GM23338 (cell line): ENCODE results near the gene F7. TPM values are rescaled to one million over a fixed set of nuclear protein-coding genes. Genes with fewer than 3 reads are reported as not detected.

ENCODE experiments used
- ATAC-seq: fragments of 200-7000 bp; cut with Tn5 transposase; 3 replicates; pipeline ENCODE4 v1.9.1; 2020
- DNase-seq: peaks from one replicate; pipeline ENCODE4 v3.0.0-alpha.2; 2015; ENCODE audit warnings: low spot score
- H2AFZ ChIP-seq: fragments of 200-600 bp; sonication (generic); 2 replicates; pipeline ENCODE4 v1.8.0; 2016; ENCODE audit warnings: antibody characterized with exemption, mild to moderate bottlenecking, moderate library complexity
- H3F3A ChIP-seq: fragments of 200-600 bp; sonication (generic); replicated peaks from 2 replicates; pipeline ENCODE4 v1.8.0; 2017; ENCODE audit warnings: antibody characterized with exemption, mixed run types, low read depth
- H3K27ac ChIP-seq: fragments of 200-600 bp; sonication (generic); 2 replicates; pipeline ENCODE4 v1.6.1; 2016; ENCODE audit warnings: low read depth
- H3K27me3 ChIP-seq: fragments of 200-600 bp; sonication (generic); 2 replicates; pipeline ENCODE4 v1.8.0; 2016; ENCODE audit warnings: mild to moderate bottlenecking, mixed run types, moderate library complexity; ENCODE audit not compliant: insufficient read depth
- H3K36me3 ChIP-seq: fragments of 200-600 bp; sonication (generic); 2 replicates; pipeline ENCODE4 v1.8.0; 2016; ENCODE audit warnings: mild to moderate bottlenecking; ENCODE audit not compliant: insufficient read depth
- H3K4me1 ChIP-seq: fragments of 200-600 bp; sonication (generic); 2 replicates; pipeline ENCODE4 v1.8.0; 2016; ENCODE audit warnings: mild to moderate bottlenecking, moderate library complexity; ENCODE audit not compliant: insufficient read depth
- H3K4me2 ChIP-seq: fragments of 200-600 bp; sonication (generic); 2 replicates; pipeline ENCODE4 v1.7.1; 2017; ENCODE audit warnings: mixed run types
- H3K4me3 ChIP-seq: fragments of 200-600 bp; sonication (generic); 2 replicates; pipeline ENCODE4 v1.6.1; 2016; ENCODE audit warnings: mixed run types
- H3K79me2 ChIP-seq: fragments of 200-600 bp; sonication (generic); replicated peaks from 2 replicates; pipeline ENCODE4 v1.8.0; 2017; ENCODE audit warnings: mild to moderate bottlenecking; ENCODE audit not compliant: insufficient read depth
- H3K9me2 ChIP-seq: fragments of 200-600 bp; sonication (generic); 2 replicates; pipeline ENCODE4 v1.8.0; 2017; ENCODE audit not compliant: insufficient read depth
- H4K20me1 ChIP-seq: fragments of 200-600 bp; sonication (generic); replicated peaks from 2 replicates; pipeline ENCODE4 v1.8.0; 2017; ENCODE audit warnings: mild to moderate bottlenecking; ENCODE audit not compliant: insufficient read depth
- H3K27ac Mint-ChIP-seq: 2 replicates; pipeline ENCODE4 v1.8.0; 2020; ENCODE audit warnings: inconsistent platforms, mild to moderate bottlenecking, moderate library complexity, mixed read lengths
- H3K27me3 Mint-ChIP-seq: 3 replicates; pipeline ENCODE4 v1.8.0; 2022; ENCODE audit warnings: low read depth, mild to moderate bottlenecking, moderate library complexity, mixed read lengths, inconsistent platforms; ENCODE audit not compliant: insufficient read depth, poor library complexity
- H3K36me3 Mint-ChIP-seq: 3 replicates; pipeline ENCODE4 v1.8.0; 2021; ENCODE audit warnings: low read depth, mild to moderate bottlenecking, inconsistent platforms, moderate library complexity, mixed read lengths
- H3K4me1 Mint-ChIP-seq: 3 replicates; pipeline ENCODE4 v1.8.0; 2020; ENCODE audit warnings: mild to moderate bottlenecking, inconsistent platforms, mixed read lengths
- H3K4me3 Mint-ChIP-seq: 3 replicates; pipeline ENCODE4 v1.8.0; 2021; ENCODE audit warnings: moderate library complexity, mild to moderate bottlenecking, inconsistent platforms, mixed read lengths
- H3K9me3 Mint-ChIP-seq: 3 replicates; pipeline ENCODE4 v1.8.0; 2020; ENCODE audit warnings: moderate library complexity, mild to moderate bottlenecking, inconsistent platforms, mixed read lengths
- CREB1 ChIP-seq: fragments of 250-450 bp; sonication (Bioruptor Pico); IDR thresholded peaks from 2 replicates; pipeline ENCODE4 v1.5.0; 2020; ENCODE audit warnings: low read depth, mild to moderate bottlenecking, moderate library complexity
- CTCF ChIP-seq, 2 experiments: fragments of 200-600 bp in 1 of 2; sonication (generic) in 1 of 2; conservative IDR thresholded peaks; 2 replicates each; pipeline versions ENCODE4 v1.5.1 to v1.6.1; 2016 to 2017; ENCODE audit warnings: antibody characterized with exemption in 2 of 2, low read depth in 2 of 2, mild to moderate bottlenecking in 2 of 2, moderate library complexity in 1 of 2
- ETS1 ChIP-seq: IDR thresholded peaks from 2 replicates; pipeline ENCODE4 v1.6.1; 2016; ENCODE audit warnings: antibody characterized with exemption
- EZH2 ChIP-seq: fragments of 200-600 bp; sonication (generic); IDR thresholded peaks from one replicate; pipeline ENCODE4 v1.8.0; 2017; ENCODE audit warnings: antibody characterized with exemption, mild to moderate bottlenecking, low read depth; ENCODE audit not compliant: unreplicated experiment
- EZH2phosphoT487 ChIP-seq: fragments of 200-600 bp; sonication (generic); IDR thresholded peaks from one replicate; pipeline ENCODE4 v1.8.1; 2018; ENCODE audit warnings: antibody characterized with exemption; ENCODE audit not compliant: unreplicated experiment
- JUNB ChIP-seq: IDR thresholded peaks from one replicate; pipeline ENCODE4 v1.6.1; 2016; ENCODE audit warnings: antibody characterized with exemption; ENCODE audit not compliant: unreplicated experiment
- NANOG ChIP-seq: IDR thresholded peaks from 2 replicates; pipeline ENCODE4 v1.6.1; 2016; ENCODE audit warnings: antibody characterized with exemption, borderline replicate concordance
- POLR2AphosphoS5 ChIP-seq: IDR thresholded peaks from 2 replicates; pipeline ENCODE4 v1.6.1; 2016; ENCODE audit warnings: antibody characterized with exemption, low read depth
- STAT1 ChIP-seq: IDR thresholded peaks from one replicate; pipeline ENCODE4 v1.6.1; 2016; ENCODE audit warnings: antibody characterized with exemption; ENCODE audit not compliant: unreplicated experiment
- ZNF114 ChIP-seq: fragments of 250-450 bp; sonication (Bioruptor Pico); IDR thresholded peaks from 2 replicates; pipeline ENCODE4 v1.5.0; 2020; ENCODE audit warnings: mild to moderate bottlenecking, moderate library complexity
- ZNF331 ChIP-seq: fragments of 250-450 bp; sonication (Bioruptor Pico); IDR thresholded peaks from 2 replicates; pipeline ENCODE4 v1.5.0; 2020; ENCODE audit warnings: low read depth, mild to moderate bottlenecking, moderate library complexity
- polyA plus RNA-seq: library from polyadenylated mRNA; unstranded; fragments of >200 nt; fragmentation: Nextera tagmentation; extraction: Ambion mirVana; gene quantifications from 2 replicates; pipeline ENCODE4 v1.2.1, GENCODE V29; 2016
- total RNA-seq: library from RNA; depleted of rRNA; stranded (reverse); fragments of >200 nt; shearing (Covaris generic); gene quantifications from 2 replicates; pipeline ENCODE4 v1.2.3, GENCODE V29; 2014
- TF ChIP-seq, protein P1 (sequence below): fragments of 250-450 bp; sonication (Bioruptor Pico); IDR thresholded peaks from 2 replicates; pipeline ENCODE4 v1.5.0; 2020; ENCODE audit warnings: mild to moderate bottlenecking, moderate library complexity
- TF ChIP-seq, protein P2 (sequence below): IDR thresholded peaks from one replicate; pipeline ENCODE4 v1.6.1; 2018; ENCODE audit warnings: antibody characterized with exemption; ENCODE audit not compliant: unreplicated experiment

Gene F7
- total and polyA plus RNA-seq, 2 experiments from 2014 or later, result 0.16 to 0.24 TPM

DNA sequence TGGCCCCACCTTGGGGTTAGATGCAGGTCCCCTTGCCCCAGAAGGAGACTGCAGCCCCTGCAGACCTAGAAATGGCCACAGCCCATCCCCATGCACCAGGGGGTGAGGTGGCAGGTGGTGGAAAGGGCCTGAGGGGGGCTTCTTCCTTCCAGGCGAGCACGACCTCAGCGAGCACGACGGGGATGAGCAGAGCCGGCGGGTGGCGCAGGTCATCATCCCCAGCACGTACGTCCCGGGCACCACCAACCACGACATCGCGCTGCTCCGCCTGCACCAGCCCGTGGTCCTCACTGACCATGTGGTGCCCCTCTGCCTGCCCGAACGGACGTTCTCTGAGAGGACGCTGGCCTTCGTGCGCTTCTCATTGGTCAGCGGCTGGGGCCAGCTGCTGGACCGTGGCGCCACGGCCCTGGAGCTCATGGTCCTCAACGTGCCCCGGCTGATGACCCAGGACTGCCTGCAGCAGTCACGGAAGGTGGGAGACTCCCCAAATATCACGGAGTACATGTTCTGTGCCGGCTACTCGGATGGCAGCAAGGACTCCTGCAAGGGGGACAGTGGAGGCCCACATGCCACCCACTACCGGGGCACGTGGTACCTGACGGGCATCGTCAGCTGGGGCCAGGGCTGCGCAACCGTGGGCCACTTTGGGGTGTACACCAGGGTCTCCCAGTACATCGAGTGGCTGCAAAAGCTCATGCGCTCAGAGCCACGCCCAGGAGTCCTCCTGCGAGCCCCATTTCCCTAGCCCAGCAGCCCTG lies 12.8 kb downstream of the F7 start:
- H3K27ac ChIP-seq, result no peak overlapping the region
- Mint-ChIP-seq H3K27ac (no peak overlapping the region), H3K9me3 (peaks cover 3% of the 10 kb centered on the region; the same call in 1 of the 3 replicates), H3K4me1 (peaks cover 11% of the 10 kb centered on the region), H3K27me3 (peaks cover 15% of the 10 kb centered on the region), H3K36me3 (no peaks in the 10 kb centered on the region; the same call in 2 of the 3 replicates), H3K4me3 (no peak overlapping the region)
- no peaks in the 10 kb centered on the region for H3K36me3 ChIP-seq
- no peak for ATAC-seq
- TF ChIP-seq, protein P1, sequence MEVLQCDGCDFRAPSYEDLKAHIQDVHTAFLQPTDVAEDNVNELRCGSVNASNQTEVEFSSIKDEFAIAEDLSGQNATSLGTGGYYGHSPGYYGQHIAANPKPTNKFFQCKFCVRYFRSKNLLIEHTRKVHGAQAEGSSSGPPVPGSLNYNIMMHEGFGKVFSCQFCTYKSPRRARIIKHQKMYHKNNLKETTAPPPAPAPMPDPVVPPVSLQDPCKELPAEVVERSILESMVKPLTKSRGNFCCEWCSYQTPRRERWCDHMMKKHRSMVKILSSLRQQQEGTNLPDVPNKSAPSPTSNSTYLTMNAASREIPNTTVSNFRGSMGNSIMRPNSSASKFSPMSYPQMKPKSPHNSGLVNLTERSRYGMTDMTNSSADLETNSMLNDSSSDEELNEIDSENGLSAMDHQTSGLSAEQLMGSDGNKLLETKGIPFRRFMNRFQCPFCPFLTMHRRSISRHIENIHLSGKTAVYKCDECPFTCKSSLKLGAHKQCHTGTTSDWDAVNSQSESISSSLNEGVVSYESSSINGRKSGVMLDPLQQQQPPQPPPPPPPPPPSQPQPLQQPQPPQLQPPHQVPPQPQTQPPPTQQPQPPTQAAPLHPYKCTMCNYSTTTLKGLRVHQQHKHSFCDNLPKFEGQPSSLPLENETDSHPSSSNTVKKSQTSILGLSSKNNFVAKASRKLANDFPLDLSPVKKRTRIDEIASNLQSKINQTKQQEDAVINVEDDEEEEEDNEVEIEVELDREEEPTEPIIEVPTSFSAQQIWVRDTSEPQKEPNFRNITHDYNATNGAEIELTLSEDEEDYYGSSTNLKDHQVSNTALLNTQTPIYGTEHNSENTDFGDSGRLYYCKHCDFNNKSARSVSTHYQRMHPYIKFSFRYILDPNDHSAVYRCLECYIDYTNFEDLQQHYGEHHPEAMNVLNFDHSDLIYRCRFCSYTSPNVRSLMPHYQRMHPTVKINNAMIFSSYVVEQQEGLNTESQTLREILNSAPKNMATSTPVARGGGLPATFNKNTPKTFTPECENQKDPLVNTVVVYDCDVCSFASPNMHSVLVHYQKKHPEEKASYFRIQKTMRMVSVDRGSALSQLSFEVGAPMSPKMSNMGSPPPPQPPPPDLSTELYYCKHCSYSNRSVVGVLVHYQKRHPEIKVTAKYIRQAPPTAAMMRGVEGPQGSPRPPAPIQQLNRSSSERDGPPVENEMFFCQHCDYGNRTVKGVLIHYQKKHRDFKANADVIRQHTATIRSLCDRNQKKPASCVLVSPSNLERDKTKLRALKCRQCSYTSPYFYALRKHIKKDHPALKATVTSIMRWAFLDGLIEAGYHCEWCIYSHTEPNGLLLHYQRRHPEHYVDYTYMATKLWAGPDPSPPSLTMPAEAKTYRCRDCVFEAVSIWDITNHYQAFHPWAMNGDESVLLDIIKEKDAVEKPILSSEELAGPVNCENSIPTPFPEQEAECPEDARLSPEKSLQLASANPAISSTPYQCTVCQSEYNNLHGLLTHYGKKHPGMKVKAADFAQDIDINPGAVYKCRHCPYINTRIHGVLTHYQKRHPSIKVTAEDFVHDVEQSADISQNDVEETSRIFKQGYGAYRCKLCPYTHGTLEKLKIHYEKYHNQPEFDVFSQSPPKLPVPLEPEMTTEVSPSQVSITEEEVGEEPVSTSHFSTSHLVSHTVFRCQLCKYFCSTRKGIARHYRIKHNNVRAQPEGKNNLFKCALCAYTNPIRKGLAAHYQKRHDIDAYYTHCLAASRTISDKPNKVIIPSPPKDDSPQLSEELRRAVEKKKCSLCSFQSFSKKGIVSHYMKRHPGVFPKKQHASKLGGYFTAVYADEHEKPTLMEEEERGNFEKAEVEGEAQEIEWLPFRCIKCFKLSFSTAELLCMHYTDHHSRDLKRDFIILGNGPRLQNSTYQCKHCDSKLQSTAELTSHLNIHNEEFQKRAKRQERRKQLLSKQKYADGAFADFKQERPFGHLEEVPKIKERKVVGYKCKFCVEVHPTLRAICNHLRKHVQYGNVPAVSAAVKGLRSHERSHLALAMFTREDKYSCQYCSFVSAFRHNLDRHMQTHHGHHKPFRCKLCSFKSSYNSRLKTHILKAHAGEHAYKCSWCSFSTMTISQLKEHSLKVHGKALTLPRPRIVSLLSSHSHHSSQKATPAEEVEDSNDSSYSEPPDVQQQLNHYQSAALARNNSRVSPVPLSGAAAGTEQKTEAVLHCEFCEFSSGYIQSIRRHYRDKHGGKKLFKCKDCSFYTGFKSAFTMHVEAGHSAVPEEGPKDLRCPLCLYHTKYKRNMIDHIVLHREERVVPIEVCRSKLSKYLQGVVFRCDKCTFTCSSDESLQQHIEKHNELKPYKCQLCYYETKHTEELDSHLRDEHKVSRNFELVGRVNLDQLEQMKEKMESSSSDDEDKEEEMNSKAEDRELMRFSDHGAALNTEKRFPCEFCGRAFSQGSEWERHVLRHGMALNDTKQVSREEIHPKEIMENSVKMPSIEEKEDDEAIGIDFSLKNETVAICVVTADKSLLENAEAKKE (CRISPR knock-in tag), result no peak
- no peak for TF ChIP-seq ZNF114 (CRISPR knock-in tag)
- no peak for TF ChIP-seq STAT1
- TF ChIP-seq, protein P2, sequence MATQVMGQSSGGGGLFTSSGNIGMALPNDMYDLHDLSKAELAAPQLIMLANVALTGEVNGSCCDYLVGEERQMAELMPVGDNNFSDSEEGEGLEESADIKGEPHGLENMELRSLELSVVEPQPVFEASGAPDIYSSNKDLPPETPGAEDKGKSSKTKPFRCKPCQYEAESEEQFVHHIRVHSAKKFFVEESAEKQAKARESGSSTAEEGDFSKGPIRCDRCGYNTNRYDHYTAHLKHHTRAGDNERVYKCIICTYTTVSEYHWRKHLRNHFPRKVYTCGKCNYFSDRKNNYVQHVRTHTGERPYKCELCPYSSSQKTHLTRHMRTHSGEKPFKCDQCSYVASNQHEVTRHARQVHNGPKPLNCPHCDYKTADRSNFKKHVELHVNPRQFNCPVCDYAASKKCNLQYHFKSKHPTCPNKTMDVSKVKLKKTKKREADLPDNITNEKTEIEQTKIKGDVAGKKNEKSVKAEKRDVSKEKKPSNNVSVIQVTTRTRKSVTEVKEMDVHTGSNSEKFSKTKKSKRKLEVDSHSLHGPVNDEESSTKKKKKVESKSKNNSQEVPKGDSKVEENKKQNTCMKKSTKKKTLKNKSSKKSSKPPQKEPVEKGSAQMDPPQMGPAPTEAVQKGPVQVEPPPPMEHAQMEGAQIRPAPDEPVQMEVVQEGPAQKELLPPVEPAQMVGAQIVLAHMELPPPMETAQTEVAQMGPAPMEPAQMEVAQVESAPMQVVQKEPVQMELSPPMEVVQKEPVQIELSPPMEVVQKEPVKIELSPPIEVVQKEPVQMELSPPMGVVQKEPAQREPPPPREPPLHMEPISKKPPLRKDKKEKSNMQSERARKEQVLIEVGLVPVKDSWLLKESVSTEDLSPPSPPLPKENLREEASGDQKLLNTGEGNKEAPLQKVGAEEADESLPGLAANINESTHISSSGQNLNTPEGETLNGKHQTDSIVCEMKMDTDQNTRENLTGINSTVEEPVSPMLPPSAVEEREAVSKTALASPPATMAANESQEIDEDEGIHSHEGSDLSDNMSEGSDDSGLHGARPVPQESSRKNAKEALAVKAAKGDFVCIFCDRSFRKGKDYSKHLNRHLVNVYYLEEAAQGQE, result no peak
- no peak for TF ChIP-seq ETS1
- no peak for TF ChIP-seq EZH2phosphoT487
- TF ChIP-seq EZH2, result no peak
- no peak for TF ChIP-seq CTCF (conservative IDR thresholded peaks at IDR 0.05; ENCODE audit: low read depth in 2 of 2)
- TF ChIP-seq NANOG, result no peak
- no peak for TF ChIP-seq POLR2AphosphoS5
- no peak for TF ChIP-seq CREB1 (CRISPR knock-in tag)
- no peak for TF ChIP-seq JUNB
- TF ChIP-seq ZNF331 (CRISPR knock-in tag), result no peak
- no peak for DNase-seq
- no peaks in the 10 kb centered on the region for H3K79me2 ChIP-seq
- H3F3A ChIP-seq, result no peaks in the 10 kb centered on the region
- H4K20me1 ChIP-seq, result no peaks in the 10 kb centered on the region
- H3K4me2 ChIP-seq, result no peak overlapping the region
- H3K4me3 ChIP-seq, result no peak overlapping the region
- H3K4me1 ChIP-seq, result no peaks in the 10 kb centered on the region
- H3K27me3 ChIP-seq, result no peaks in the 10 kb centered on the region
- H3K9me2 ChIP-seq, result no peaks in the 10 kb centered on the region
- H2AFZ ChIP-seq, result no peak overlapping the region
